Measurements from ENCODE around the gene SF3A1. TPM values are rescaled to one million over a fixed set of nuclear protein-coding genes. Genes with fewer than 3 reads are reported as not detected.

Gene SF3A1
- total RNA-seq, 4 donors from 2014 or later = 90.4 to 182 (median 160) TPM

DNA sequence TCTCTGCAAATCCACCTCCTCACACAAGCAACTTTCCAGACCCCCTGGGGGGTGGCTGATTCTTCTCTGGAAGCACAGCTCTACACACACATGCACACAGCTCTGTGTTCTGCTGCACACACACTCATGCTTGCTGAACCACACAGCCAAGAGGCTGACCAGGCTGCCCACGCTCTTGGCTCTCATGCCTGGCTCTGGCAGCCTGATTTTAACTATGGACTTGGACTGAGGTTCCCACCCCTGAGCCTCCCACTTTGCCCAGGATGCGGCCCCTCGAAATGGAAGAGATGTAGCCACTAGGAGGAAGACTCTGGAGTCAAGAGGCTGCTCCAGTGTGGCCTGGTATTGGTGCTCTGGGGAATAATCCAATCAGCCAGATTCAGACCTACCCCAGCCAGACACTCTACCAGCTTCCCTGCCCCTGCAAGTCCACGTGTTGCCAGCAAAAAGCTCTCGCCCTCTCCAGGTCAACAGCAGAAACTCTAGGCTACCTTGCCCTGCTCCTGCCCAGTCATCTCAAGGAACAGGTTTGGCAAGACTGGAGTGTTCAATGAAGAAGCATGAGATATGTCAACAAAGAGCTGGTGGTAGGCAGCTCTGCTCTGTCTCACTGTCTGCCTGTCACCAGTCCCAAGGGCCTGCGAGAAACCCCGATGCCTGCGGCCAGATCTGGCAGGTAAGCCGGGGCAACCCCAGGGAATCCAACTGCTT is 58.5 kb downstream of the SF3A1 start:
- Histone ChIP-seq H3K36me3 (peaks cover 0 to 89% (median 0%) of the 10 kb centered on the region in 3 donors), H3K9me3 (no peaks in the 10 kb centered on the region), H3K27me3 (no peaks in the 10 kb centered on the region), H3K4me3 (no peak overlapping the region), H3K4me1 (peaks cover 0 to 22% (median 19%) of the 10 kb centered on the region in 4 donors), H3K27ac (no peak overlapping the region)
- DNase-seq = no peak
- no peak for TF ChIP-seq POLR2A (IDR thresholded peaks at IDR 0.05)
- TF ChIP-seq, protein P1, sequence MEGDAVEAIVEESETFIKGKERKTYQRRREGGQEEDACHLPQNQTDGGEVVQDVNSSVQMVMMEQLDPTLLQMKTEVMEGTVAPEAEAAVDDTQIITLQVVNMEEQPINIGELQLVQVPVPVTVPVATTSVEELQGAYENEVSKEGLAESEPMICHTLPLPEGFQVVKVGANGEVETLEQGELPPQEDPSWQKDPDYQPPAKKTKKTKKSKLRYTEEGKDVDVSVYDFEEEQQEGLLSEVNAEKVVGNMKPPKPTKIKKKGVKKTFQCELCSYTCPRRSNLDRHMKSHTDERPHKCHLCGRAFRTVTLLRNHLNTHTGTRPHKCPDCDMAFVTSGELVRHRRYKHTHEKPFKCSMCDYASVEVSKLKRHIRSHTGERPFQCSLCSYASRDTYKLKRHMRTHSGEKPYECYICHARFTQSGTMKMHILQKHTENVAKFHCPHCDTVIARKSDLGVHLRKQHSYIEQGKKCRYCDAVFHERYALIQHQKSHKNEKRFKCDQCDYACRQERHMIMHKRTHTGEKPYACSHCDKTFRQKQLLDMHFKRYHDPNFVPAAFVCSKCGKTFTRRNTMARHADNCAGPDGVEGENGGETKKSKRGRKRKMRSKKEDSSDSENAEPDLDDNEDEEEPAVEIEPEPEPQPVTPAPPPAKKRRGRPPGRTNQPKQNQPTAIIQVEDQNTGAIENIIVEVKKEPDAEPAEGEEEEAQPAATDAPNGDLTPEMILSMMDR (IDR thresholded peaks at IDR 0.05) = peak in 1 of 6 experiments; percentile 5

DNA sequence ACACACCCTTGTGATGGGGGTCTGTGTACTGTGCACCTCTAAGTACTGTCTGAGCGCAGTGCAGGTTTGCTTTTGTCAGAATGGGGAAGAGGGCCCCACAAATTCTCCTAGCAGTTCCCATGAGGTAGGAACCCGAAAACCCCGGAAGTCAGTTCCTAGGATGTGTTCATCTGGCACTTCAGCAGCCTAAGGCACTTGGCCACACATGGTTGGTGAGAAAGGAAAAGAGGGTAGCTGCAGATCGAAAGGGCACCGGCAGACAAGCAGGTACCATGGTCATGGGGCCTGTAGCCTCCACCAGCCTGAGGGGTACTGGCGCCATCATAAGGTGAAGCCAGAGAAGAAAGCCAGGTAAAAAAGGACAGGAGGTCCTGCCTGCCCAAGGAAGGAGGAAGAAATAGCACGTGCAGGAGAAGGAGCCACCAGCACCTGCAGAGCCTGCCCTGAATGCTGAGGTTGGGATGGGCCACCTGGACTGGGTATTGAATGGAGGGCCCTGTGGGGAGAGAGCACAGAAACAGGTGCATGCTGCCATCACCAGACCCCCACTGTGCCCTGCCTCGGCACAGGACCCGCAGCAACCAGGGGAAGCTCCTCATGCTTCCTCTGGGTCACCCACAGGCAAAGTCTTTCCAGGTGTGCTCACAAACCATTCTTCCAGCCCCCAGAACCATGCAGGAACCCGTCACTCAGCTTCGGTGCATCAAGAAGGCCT is 59.3 kb downstream of the SF3A1 start:
- Histone ChIP-seq H3K27ac (peak overlapping the region in 1 of 4 donors; percentile 46), H3K9me3 (no peaks in the 10 kb centered on the region), H3K36me3 (peaks cover 0 to 92% (median 0%) of the 10 kb centered on the region in 3 donors), H3K4me1 (peaks cover 0 to 16% (median 14%) of the 10 kb centered on the region in 4 donors), H3K4me3 (no peak overlapping the region), H3K27me3 (no peaks in the 10 kb centered on the region)
- TF ChIP-seq POLR2A (IDR thresholded peaks at IDR 0.05) = no peak
- DNase-seq = no peak

DNA sequence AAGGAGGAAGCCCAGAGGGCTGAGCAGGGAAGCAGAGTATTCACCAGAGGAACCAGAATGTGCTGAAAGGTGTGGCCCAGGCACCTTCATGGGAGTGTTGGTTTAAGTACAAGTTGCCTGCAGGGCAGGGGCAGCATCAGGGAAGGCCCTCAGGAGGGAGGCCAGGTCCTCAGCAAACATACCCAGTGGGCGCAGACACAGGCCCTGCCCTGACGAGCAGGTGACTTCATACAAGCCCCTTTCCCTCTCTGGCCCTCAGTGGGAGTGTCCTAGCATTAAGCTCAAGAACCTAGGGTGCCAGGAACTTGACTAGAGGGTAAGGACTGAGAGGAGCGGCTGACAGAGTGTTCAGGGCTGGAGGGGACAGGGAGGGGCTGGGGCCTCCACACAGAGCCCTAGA is 59.9 kb downstream of the SF3A1 start:
- peaks cover 0 to 10% (median 8%) of the 10 kb centered on the region in 4 donors for H3K4me1 ChIP-seq
- H3K4me3 ChIP-seq = no peak overlapping the region
- no peak for DNase-seq
- H3K27ac ChIP-seq = peak overlapping the region in 1 of 4 donors; percentile 46
- H3K36me3 ChIP-seq = peaks cover 0 to 95% (median 0%) of the 10 kb centered on the region in 3 donors
- no peaks in the 10 kb centered on the region for H3K9me3 ChIP-seq
- no peaks in the 10 kb centered on the region for H3K27me3 ChIP-seq
- TF ChIP-seq, protein P1 (IDR thresholded peaks at IDR 0.05) = no peak
- TF ChIP-seq POLR2A (IDR thresholded peaks at IDR 0.05) = no peak

DNA sequence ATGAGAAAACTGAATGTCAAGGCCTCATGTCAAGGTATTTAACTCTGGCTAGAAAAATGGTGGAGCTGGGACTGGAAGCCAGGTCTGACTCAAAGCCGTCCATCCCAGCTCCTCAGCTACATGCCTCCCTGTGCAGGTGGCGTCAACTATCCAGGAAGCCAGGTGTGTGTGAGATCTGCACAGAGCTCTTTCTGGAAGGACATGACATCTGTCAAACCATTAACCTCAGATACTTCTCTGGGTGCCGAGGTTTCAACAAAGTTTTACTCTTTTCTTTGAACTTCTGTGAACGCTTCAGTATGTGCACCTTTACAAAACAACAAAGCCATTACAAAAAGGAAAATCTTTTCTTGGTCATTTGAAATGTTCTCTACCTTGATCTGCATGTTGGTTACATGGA is 60.4 kb downstream of the SF3A1 start:
- H3K36me3 ChIP-seq = peaks cover 0 to 93% (median 0%) of the 10 kb centered on the region in 3 donors
- H3K27ac ChIP-seq = peak overlapping the region in 1 of 4 donors; percentile 25
- H3K4me3 ChIP-seq = no peak overlapping the region
- TF ChIP-seq, protein P1 (IDR thresholded peaks at IDR 0.05) = no peak
- TF ChIP-seq POLR2A (IDR thresholded peaks at IDR 0.05) = no peak
- H3K4me1 ChIP-seq = peaks cover 0 to 7% (median 3%) of the 10 kb centered on the region in 4 donors
- H3K27me3 ChIP-seq = no peaks in the 10 kb centered on the region
- no peak for DNase-seq
- no peaks in the 10 kb centered on the region for H3K9me3 ChIP-seq

DNA sequence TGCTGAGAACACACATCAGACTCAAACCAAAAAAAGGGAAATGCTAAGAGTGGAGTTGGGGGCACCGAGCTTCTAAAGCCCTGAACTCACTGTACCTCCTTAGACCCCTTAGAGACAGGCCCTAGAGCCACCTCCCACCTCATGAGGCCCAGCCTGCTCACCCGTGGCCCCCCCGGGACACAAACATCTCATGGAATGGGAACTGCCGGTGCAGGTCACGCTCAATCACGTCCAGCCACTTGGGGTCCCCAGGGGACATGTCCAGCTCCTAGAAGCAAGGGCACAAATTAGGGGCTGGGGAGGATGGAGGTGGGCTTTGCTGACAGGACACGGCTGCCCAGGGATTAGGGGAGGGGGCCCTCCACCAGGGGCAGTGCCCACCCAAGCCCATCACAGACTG is 61.1 kb downstream of the SF3A1 start:
- no peak for TF ChIP-seq POLR2A (IDR thresholded peaks at IDR 0.05)
- TF ChIP-seq, protein P1 (IDR thresholded peaks at IDR 0.05) = no peak
- peaks cover 0 to 10% (median 4%) of the 10 kb centered on the region in 4 donors for H3K4me1 ChIP-seq
- H3K36me3 ChIP-seq = peaks cover 0 to 87% (median 0%) of the 10 kb centered on the region in 3 donors
- no peaks in the 10 kb centered on the region for H3K27me3 ChIP-seq
- no peak for DNase-seq
- no peaks in the 10 kb centered on the region for H3K9me3 ChIP-seq
- peak overlapping the region in 1 of 4 donors; percentile 25 for H3K27ac ChIP-seq
- H3K4me3 ChIP-seq = no peak overlapping the region

DNA sequence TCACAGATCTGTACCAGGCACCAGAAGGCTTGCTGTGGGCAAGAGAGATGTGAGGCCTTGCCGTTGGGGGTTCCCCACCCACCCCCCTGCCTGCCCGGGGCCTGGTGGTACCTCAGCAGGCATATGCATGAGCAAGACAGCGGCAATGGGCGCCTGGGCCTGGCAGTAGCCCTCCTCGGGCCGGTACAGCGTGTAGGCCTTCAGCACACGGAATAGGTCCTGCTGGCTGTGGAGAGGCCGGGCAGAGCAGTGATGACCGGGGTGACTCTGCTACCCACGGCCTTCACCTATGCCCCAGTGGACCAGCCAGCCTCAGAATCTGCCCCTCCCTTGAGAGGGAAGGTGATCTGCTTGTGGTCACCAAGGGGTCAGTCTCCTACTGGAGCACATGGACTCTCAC is 61.9 kb downstream of the SF3A1 start:
- H3K27ac ChIP-seq = no peak overlapping the region
- H3K4me3 ChIP-seq = no peak overlapping the region
- H3K27me3 ChIP-seq = no peaks in the 10 kb centered on the region
- TF ChIP-seq POLR2A (IDR thresholded peaks at IDR 0.05) = no peak
- TF ChIP-seq, protein P1 (IDR thresholded peaks at IDR 0.05) = no peak
- peaks cover 0 to 17% (median 11%) of the 10 kb centered on the region in 4 donors for H3K4me1 ChIP-seq
- H3K36me3 ChIP-seq = peaks cover 0 to 80% (median 0%) of the 10 kb centered on the region in 3 donors
- no peaks in the 10 kb centered on the region for H3K9me3 ChIP-seq
- DNase-seq = no peak

Data from Peyer's patch (tissue), 4 donors.